ENCODE measurements around the gene RASGRP3.

Gene RASGRP3

GRCh38 chr2:33491441-33492084 lies 15.1 kb downstream of the RASGRP3 start:
- DNase-seq (ENCODE audit: low read depth), result no peak

GRCh38 chr2:33492399-33493134 lies 16.1 kb downstream of the RASGRP3 start:
- DNase-seq (ENCODE audit: low read depth), result no peak

GRCh38 chr2:33494155-33494779 lies 17.8 kb downstream of the RASGRP3 start:
- no peak for DNase-seq (ENCODE audit: low read depth)

DNA sequence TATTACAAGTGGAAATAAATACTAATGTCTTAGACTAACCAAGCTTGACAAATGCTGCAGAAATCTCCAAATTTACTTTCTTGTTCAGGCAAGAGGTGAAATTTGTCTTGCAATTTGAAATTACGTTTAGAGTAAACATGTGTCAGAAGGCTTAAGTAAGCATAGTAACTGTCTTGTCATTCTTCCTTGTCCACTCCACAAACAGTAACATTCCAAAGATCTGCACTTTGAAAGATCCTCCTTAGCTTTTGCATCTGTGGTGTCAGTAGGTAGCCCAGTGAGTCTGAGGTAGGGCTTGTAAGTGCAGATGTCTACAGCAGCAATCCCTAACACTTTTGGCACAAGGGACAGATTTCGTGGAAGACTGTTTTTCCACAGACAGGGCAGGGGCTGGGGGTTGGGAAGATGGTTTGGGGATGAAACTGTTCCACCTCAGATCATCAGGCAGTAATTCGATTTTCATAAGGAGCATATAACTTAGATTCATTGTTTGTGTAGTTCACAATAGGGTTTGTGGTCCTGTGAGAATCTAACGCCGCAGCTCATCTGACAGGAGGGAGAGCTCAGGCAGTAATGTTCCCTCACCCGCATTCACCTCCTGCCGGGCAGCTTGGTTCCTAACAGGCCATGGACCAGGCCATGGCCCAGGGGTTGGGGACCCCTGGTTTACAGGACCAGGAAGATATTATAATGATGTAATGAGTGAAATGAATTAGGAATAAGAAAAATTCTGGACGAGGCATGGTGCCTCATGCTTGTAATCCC lies 18.6 kb downstream of the RASGRP3 start:
- DNase-seq (ENCODE audit: low read depth), result no peak

GRCh38 chr2:33495683-33496082 lies 19.2 kb downstream of the RASGRP3 start:
- no peak for DNase-seq (ENCODE audit: low read depth)

- DNase-seq (ENCODE audit: low read depth), result no peak
These were observed 19.7 kb downstream of the RASGRP3 start for GRCh38 chr2:33496150-33496549.

DNA sequence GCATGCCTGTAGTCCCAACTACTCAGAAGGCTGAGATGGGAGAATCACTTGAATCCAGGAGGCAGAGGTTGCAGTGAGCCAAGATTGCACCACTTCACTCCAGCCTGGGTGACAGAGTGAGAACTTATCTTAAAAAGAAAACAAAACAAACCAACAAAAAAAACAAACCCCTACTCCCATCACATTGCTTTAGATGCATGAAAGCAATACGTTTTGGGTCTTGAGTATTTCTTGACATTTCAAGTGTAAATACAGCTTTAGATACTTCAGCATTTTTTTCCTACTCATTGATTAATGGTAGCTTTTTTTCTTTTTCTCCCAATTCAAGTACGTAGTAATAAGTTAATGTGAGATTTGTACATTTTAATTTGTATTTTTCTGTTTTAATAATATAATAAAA lies 20.3 kb downstream of the RASGRP3 start:
- no peak for DNase-seq (ENCODE audit: low read depth)

DNA sequence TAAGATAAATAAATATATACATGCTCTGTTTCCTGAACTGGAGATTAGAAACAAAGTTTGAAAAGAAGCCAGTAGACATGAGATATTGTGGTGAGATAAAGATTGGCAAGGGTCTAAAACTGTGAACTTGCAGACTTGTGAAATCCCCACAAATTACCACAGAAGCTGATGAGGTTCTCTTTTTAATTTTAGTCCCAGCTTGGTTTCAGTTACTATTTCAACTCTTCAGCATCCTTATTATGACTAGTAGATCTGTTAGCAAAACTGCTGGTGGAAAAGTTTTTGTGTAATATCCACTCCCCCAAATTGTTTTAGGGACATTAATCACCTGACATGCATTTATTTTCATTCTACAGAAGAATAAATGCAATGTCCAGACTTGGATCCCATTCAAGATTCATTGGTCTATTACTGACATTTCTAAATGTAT lies 20.8 kb downstream of the RASGRP3 start:
- DNase-seq (ENCODE audit: low read depth), result no peak

- DNase-seq (ENCODE audit: low read depth), result no peak
These were observed 22.0 kb downstream of the RASGRP3 start for GRCh38 chr2:33498291-33498956.

DNA sequence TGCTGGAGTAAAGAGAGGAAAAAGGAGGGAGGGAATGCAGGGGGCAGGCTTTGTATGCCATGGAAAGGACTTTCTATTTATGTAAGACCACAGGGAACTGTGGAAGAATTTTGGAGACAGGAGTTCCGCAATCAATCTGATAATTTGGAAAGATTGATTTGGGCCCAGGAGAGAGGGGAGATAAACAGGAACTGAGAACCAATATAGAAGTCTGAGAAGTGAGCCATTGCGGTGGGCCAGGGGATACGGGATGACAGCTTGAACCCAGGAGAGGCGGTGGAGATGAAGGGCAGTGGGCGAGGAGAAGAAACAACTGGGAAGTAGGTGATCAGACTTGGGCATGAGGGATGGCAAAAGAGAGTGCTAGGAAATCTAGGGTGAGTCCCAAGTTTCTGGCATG lies 23.7 kb downstream of the RASGRP3 start:
- no peak for DNase-seq (ENCODE audit: low read depth)

GRCh38 chr2:33502025-33502424 lies 25.6 kb downstream of the RASGRP3 start:
- no peak for DNase-seq (ENCODE audit: low read depth)

GRCh38 chr2:33503002-33503401 lies 26.6 kb downstream of the RASGRP3 start:
- DNase-seq (ENCODE audit: low read depth), result no peak

GRCh38 chr2:33505966-33506365 lies 29.5 kb downstream of the RASGRP3 start:
- no peak for DNase-seq (ENCODE audit: low read depth)

GRCh38 chr2:33509908-33510585 lies 33.6 kb downstream of the RASGRP3 start:
- no peak for DNase-seq (ENCODE audit: low read depth)

DNA sequence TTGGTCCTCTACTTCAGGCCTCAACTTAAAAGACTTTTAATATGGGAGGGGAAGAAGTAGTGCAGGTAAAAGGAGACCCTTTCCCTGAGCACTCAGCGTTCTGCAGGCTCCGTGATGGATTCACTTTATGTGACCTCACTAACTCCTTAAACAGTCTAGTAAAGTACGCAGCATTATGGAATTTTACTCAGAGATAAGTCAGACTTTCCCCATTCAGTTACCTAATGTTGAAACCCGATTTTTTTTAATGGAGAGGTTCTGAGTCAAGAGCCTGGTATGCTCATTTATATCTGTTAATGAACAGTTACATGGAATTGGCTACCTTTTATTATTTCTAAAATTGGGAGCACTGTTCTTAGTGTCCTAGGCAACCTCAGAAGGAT lies 34.1 kb downstream of the RASGRP3 start:
- DNase-seq (ENCODE audit: low read depth), result no peak

- DNase-seq (ENCODE audit: low read depth), result no peak
These were observed 34.7 kb downstream of the RASGRP3 start for GRCh38 chr2:33511141-33511540.

GRCh38 chr2:33512112-33512511 lies 35.7 kb downstream of the RASGRP3 start:
- no peak for DNase-seq (ENCODE audit: low read depth)

DNA sequence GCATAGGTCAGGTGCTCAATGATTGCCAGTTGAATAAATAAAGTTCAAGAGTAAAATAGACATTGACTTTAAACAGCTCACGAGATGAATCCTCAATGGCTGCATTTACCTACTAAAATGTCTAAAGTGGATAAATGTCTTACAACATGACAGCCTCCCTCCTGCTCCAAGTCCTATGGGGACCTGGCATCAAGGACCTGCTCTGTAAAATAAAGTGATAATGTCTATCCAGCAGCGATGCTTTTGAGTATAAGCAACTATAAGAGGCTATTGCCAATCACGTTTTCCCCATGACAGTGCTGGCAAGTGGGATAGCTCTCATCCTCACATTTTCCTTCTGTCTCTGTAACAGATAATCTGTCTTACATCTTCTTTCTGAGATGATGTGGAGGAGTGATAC lies 37.0 kb downstream of the RASGRP3 start:
- DNase-seq (ENCODE audit: low read depth), result no peak

DNA sequence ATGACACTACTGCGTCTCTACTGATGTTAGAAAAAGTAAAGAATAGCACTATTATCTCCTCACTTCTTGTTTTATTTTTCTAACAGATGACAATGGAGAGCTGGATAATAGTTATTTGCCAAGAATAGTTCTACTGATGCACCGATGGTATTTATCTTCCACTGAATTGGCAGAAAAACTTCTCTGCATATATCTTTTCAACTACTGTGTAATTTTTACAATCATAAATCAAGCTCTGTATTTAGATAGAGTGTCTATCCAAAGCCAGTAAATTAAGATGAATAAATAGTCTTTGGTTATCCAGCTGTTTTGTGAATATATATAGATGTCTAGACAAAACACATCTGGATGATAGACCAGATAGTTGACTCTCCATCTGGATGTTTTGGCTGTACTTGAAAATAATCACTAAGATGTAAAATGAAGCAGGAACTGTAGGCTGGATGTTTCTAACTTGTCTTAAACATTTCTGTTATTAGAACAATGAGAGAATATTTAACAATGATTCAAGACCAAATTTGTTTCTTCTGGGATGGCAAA lies 40.1 kb downstream of the RASGRP3 start:
- DNase-seq (ENCODE audit: low read depth), result no peak

DNA sequence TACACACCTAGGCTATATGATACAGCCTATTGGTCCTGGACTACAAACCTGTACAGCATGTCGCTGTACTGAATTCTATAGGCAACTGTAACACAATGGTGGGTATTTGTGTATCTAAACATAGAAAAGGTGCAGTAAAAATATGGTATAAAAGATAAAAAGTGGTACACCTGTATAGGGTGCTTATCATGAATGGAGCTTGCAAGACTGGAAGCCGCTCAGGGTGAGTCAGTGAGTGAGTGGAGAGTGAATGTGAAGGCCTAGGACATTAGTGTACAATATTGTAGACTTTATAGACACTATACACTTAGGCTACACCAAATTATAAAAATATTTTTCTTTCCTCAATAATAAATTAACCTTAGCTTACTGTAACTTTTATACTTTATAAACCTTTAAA lies 41.8 kb downstream of the RASGRP3 start:
- DNase-seq (ENCODE audit: low read depth), result no peak

- DNase-seq (ENCODE audit: low read depth), result no peak
These were observed 42.5 kb downstream of the RASGRP3 start for GRCh38 chr2:33518929-33519328.

Data from stimulated activated CD8-positive, alpha-beta memory T cell treated with anti-CD3 and anti-CD28 coated beads, Interleukin-7, amount 100 ng/mL, for 24 hours (primary cell).